ENCODE results near the gene GPER1. TPM values are rescaled to one million over a fixed set of nuclear protein-coding genes. Genes with fewer than 3 reads are reported as not detected.

Gene GPER1
- total RNA-seq, 1 experiment from 2014 or later, result 4.9 TPM

DNA sequence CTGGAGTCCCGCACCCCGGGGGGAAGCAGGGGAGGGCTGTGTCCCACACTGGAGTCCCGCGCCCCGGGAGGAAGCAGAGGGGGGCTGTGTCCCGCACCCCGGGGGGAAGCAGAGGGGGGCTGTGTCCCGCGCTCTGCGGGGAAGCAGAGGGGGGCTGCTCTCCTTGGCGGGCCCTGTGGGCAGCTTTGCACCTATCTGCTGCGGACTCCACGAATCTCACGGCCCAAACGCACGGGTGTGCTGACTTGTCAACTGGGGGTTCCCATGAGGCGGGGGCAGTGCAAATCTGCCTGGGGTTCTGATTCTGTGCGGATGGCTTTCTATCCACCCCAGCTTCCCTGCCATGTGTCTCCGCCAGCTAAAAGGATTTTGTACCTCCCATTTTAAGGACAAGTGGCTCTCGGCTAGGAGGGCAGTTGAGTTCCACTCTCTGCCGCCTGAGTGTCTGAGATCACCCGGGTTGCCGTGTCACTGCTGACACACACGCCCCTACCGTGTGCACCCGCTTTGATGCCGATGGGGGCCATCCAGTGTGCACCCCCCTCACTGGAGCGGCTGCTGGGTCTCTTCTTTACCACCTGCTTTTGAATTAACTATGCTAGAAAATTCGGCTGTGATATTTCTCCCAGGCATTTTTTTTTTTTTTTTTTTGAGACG is 20.5 kb downstream of the GPER1 start:
- Histone ChIP-seq H3K36me3 (ENCODE audit: low read depth, low read length) (no peaks in the 10 kb centered on the region), H3K4me2 (ENCODE audit: low read length) (no peak overlapping the region), H3K9ac (ENCODE audit: low read length) (no peak overlapping the region), H3K9me2 (replicated peaks; ENCODE audit: low read length) (no peaks in the 10 kb centered on the region), H2AFZ (ENCODE audit: low read length) (no peak overlapping the region), H3K4me3 (ENCODE audit: low read length) (no peak overlapping the region), H3K9me3 (ENCODE audit: low read length) (no peaks in the 10 kb centered on the region), H3F3A (ENCODE audit: low read length, unreplicated experiment) (no peaks in the 10 kb centered on the region), H3K27me3 (ENCODE audit: low read length) (no peaks in the 10 kb centered on the region), H3K27ac (ENCODE audit: low read length) (no peak overlapping the region), H4K20me1 (ENCODE audit: low read length) (no peaks in the 10 kb centered on the region), H3K79me2 (ENCODE audit: low read length) (no peaks in the 10 kb centered on the region), H3K4me1 (ENCODE audit: insufficient read depth, low read length) (no peaks in the 10 kb centered on the region)
- DNase-seq (no peak), ATAC-seq (no peak)
- TF ChIP-seq, protein P1, sequence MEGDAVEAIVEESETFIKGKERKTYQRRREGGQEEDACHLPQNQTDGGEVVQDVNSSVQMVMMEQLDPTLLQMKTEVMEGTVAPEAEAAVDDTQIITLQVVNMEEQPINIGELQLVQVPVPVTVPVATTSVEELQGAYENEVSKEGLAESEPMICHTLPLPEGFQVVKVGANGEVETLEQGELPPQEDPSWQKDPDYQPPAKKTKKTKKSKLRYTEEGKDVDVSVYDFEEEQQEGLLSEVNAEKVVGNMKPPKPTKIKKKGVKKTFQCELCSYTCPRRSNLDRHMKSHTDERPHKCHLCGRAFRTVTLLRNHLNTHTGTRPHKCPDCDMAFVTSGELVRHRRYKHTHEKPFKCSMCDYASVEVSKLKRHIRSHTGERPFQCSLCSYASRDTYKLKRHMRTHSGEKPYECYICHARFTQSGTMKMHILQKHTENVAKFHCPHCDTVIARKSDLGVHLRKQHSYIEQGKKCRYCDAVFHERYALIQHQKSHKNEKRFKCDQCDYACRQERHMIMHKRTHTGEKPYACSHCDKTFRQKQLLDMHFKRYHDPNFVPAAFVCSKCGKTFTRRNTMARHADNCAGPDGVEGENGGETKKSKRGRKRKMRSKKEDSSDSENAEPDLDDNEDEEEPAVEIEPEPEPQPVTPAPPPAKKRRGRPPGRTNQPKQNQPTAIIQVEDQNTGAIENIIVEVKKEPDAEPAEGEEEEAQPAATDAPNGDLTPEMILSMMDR (conservative IDR thresholded peaks at IDR 0.05; ENCODE audit: low read depth, low read length), result no peak
- TF ChIP-seq EZH2phosphoT487 (IDR thresholded peaks at IDR 0.05; ENCODE audit: borderline replicate concordance, low read length) (no peak), EZH2 (IDR thresholded peaks at IDR 0.05; ENCODE audit: low read length, unreplicated experiment) (no peak)
- CTCF ChIA-PET, result interaction anchor here (0.6 kb wide), 1 partner anchor 22 kb away, joined by 4 read pairs; no protein-coding TSS in a partner anchor
- intact Hi-C loops (cut with micrococcal nuclease), result no loop called here
- BruUV-seq (replicated peaks), result no TSS peak
- POLR2A ChIA-PET (ENCODE audit: unreplicated experiment), result no interaction called here

DNA sequence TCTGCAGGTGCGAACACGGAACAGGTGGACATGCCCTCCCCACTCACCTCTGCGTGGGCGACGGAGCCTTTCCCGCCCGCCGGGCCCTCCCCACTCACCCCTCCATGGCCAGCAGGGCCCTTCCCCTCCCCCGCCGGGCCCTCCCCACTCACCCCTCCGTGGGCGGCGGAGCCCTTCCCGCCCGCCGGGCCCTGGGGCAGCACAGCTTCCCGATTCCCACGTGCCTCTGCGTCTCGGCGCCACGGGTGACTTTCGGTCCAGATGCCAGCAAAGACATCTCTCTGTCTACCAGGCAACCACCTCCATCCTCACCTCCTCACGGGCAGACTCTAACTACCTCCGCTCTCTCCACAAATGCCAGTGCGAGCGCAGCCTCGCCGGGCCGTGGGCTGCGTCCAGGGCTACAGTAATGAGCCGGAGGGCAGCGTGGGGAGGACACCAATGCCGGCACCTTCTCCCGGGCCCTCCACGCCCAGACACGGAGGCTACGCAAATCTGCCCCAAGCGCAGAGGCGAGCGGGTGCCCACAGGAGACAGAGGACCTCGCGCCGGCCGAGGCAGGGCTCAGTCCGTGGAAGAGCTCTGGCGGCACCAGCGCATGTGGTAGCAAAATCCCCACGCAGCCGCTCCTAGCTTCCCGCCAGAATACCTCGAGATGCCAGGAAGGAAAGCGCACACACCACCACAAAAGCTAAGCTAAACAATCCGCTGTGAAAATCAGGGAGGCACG is 21.8 kb downstream of the GPER1 start:
- DNase-seq (no peak), ATAC-seq (no peak)
- Histone ChIP-seq H2AFZ (ENCODE audit: low read length) (no peak overlapping the region), H3K27me3 (ENCODE audit: low read length) (no peaks in the 10 kb centered on the region), H3K4me1 (ENCODE audit: insufficient read depth, low read length) (no peaks in the 10 kb centered on the region), H3F3A (ENCODE audit: low read length, unreplicated experiment) (no peaks in the 10 kb centered on the region), H3K36me3 (ENCODE audit: low read depth, low read length) (no peaks in the 10 kb centered on the region), H3K79me2 (ENCODE audit: low read length) (0 out of 2 replicates have a peak, but pooled peaks cover 3% of the 10 kb centered on the region), H3K9me3 (ENCODE audit: low read length) (no peaks in the 10 kb centered on the region), H3K9me2 (replicated peaks; ENCODE audit: low read length) (no peaks in the 10 kb centered on the region), H3K4me3 (ENCODE audit: low read length) (no peak overlapping the region), H3K27ac (ENCODE audit: low read length) (no peak overlapping the region), H4K20me1 (ENCODE audit: low read length) (no peaks in the 10 kb centered on the region), H3K4me2 (ENCODE audit: low read length) (no peak overlapping the region), H3K9ac (ENCODE audit: low read length) (no peak overlapping the region)
- no peak for TF ChIP-seq EZH2 (IDR thresholded peaks at IDR 0.05; ENCODE audit: low read length, unreplicated experiment)
- TF ChIP-seq, protein P1 (conservative IDR thresholded peaks at IDR 0.05; ENCODE audit: low read depth, low read length), result no peak
- no peak for TF ChIP-seq EZH2phosphoT487 (IDR thresholded peaks at IDR 0.05; ENCODE audit: borderline replicate concordance, low read length)
- ChIA-PET CTCF (no interaction called here), POLR2A (ENCODE audit: unreplicated experiment) (no interaction called here)
- BruUV-seq (replicated peaks), result no TSS peak
- intact Hi-C loops (cut with micrococcal nuclease), result no loop called here

DNA sequence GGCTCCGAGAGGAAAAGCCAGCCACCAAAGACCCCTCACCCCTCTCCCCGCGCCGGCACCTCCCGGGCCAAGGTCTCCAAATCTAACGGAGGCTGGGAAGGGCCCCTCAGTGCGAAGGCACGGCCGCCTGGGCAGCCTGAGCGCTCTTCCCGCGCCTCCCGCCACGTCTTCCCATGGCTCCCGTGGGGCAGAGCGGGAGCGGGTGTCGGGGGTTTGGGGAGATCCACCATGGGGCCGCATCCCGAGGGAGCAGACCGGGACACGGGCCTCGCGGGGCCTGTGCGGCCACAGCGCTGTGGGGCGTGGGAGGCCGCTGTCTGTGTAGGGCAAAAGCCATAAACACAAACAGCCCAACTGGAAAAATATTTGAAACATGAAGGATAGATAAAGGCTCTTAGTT is 22.4 kb downstream of the GPER1 start:
- Histone ChIP-seq H3K4me3 (ENCODE audit: low read length) (no peak overlapping the region), H3K4me2 (ENCODE audit: low read length) (no peak overlapping the region), H3K27ac (ENCODE audit: low read length) (no peak overlapping the region), H2AFZ (ENCODE audit: low read length) (no peak overlapping the region), H3K4me1 (ENCODE audit: insufficient read depth, low read length) (no peaks in the 10 kb centered on the region), H3K9me2 (replicated peaks; ENCODE audit: low read length) (no peaks in the 10 kb centered on the region), H4K20me1 (ENCODE audit: low read length) (no peaks in the 10 kb centered on the region), H3K9me3 (ENCODE audit: low read length) (no peaks in the 10 kb centered on the region), H3K79me2 (ENCODE audit: low read length) (0 out of 2 replicates have a peak, but pooled peaks cover 8% of the 10 kb centered on the region), H3K36me3 (ENCODE audit: low read depth, low read length) (no peaks in the 10 kb centered on the region), H3K27me3 (ENCODE audit: low read length) (no peaks in the 10 kb centered on the region), H3K9ac (ENCODE audit: low read length) (no peak overlapping the region), H3F3A (ENCODE audit: low read length, unreplicated experiment) (no peaks in the 10 kb centered on the region)
- no peak for DNase-seq
- POLR2A ChIA-PET (ENCODE audit: unreplicated experiment), result no interaction called here
- no peak for TF ChIP-seq EZH2phosphoT487 (IDR thresholded peaks at IDR 0.05; ENCODE audit: borderline replicate concordance, low read length)
- TF ChIP-seq EZH2 (IDR thresholded peaks at IDR 0.05; ENCODE audit: low read length, unreplicated experiment), result no peak
- TF ChIP-seq, protein P1 (conservative IDR thresholded peaks at IDR 0.05; ENCODE audit: low read depth, low read length), result no peak
- no peak for ATAC-seq
- no TSS peak for BruUV-seq (replicated peaks)
- CTCF ChIA-PET, result no interaction called here
- intact Hi-C loops (cut with micrococcal nuclease), result no loop called here

Measured in PC-3 (cell line).